Liver (tissue), 9 donors: ENCODE data around the gene EGFLAM. TPM values are rescaled to one million over a fixed set of nuclear protein-coding genes. Genes with fewer than 3 reads are reported as not detected.

Experiments
- DNase-seq: peaks from one replicate; pipeline ENCODE4 v3.0.0-alpha.2; 2017; ENCODE audit warnings: low spot score
- H3K27ac ChIP-seq, 2 donors: one replicate each; pipeline ENCODE4 v1.7.0; 2013; ENCODE audit warnings: inconsistent platforms in 2 of 2, low read length in 2 of 2, control low read depth in 1 of 2, low read depth in 1 of 2, mild to moderate bottlenecking in 1 of 2
- H3K27me3 ChIP-seq, 4 donors: one replicate each; pipeline versions ENCODE4 v1.6.1 to v1.7.0; 2013; ENCODE audit warnings: low read length in 3 of 4, inconsistent platforms in 1 of 4, mild to moderate bottlenecking in 1 of 4, moderate library complexity in 1 of 4; ENCODE audit not compliant: control insufficient read depth in 4 of 4, insufficient read depth in 4 of 4
- H3K36me3 ChIP-seq, 4 donors: one replicate each; pipeline versions ENCODE4 v1.6.1 to v1.7.0; 2013; ENCODE audit warnings: low read length in 3 of 4, mild to moderate bottlenecking in 3 of 4, low read depth in 1 of 4, moderate library complexity in 1 of 4; ENCODE audit not compliant: control insufficient read depth in 4 of 4, insufficient read depth in 3 of 4
- H3K4me1 ChIP-seq, 4 donors: one replicate each; pipeline versions ENCODE4 v1.6.1 to v1.7.0; 2013; ENCODE audit warnings: low read length in 3 of 4, mild to moderate bottlenecking in 3 of 4, moderate library complexity in 1 of 4; ENCODE audit not compliant: control insufficient read depth in 4 of 4, insufficient read depth in 4 of 4
- H3K4me3 ChIP-seq, 3 donors: one replicate each; pipeline versions ENCODE4 v1.6.1 to v1.7.0; 2013; ENCODE audit warnings: low read length in 3 of 3, control low read depth in 1 of 3, low read depth in 1 of 3, mild to moderate bottlenecking in 1 of 3
- H3K9ac ChIP-seq, 2 donors: one replicate each; pipeline ENCODE4 v1.7.0; 2013; ENCODE audit warnings: low read length in 2 of 2, mild to moderate bottlenecking in 2 of 2, moderate library complexity in 2 of 2, control low read depth in 1 of 2, low read depth in 1 of 2
- H3K9me3 ChIP-seq, 4 donors: one replicate each; pipeline versions ENCODE4 v1.6.1 to v1.7.0; 2013; ENCODE audit warnings: low read length in 3 of 4; ENCODE audit not compliant: control insufficient read depth in 4 of 4
- ATF3 ChIP-seq: IDR thresholded peaks from 2 replicates; pipeline ENCODE4 v1.6.1; 2016; ENCODE audit warnings: antibody characterized with exemption
- FOXA1 ChIP-seq: IDR thresholded peaks from 2 replicates; pipeline ENCODE4 v1.6.1; 2016; ENCODE audit warnings: antibody characterized with exemption
- FOXA2 ChIP-seq: IDR thresholded peaks from 2 replicates; pipeline ENCODE4 v1.6.1; 2016; ENCODE audit warnings: antibody characterized with exemption
- HNF4A ChIP-seq, 2 donors: conservative IDR thresholded peaks; 2 replicates each; pipeline ENCODE4 v1.6.1; 2016; ENCODE audit warnings: antibody characterized with exemption in 2 of 2, mild to moderate bottlenecking in 2 of 2
- HNF4G ChIP-seq: IDR thresholded peaks from 2 replicates; pipeline ENCODE4 v1.6.1; 2016; ENCODE audit warnings: antibody characterized with exemption
- JUND ChIP-seq, 2 donors: IDR thresholded peaks; 2 replicates each; pipeline ENCODE4 v1.6.1; 2016; ENCODE audit warnings: antibody characterized with exemption in 2 of 2
- NR2F2 ChIP-seq: IDR thresholded peaks from 2 replicates; pipeline ENCODE4 v1.6.1; 2016; ENCODE audit warnings: antibody characterized with exemption
- REST ChIP-seq: IDR thresholded peaks from 2 replicates; pipeline ENCODE4 v1.6.1; 2016; ENCODE audit warnings: antibody characterized with exemption, mild to moderate bottlenecking
- RXRA ChIP-seq, 2 donors: IDR thresholded peaks; 2 replicates each; pipeline ENCODE4 v1.6.1; 2017 to 2018; ENCODE audit warnings: antibody characterized with exemption in 2 of 2, mild to moderate bottlenecking in 1 of 2
- SP1 ChIP-seq: IDR thresholded peaks from 2 replicates; pipeline ENCODE4 v1.6.1; 2018; ENCODE audit warnings: antibody characterized with exemption, mild to moderate bottlenecking
- TAF1 ChIP-seq: conservative IDR thresholded peaks from 2 replicates; pipeline ENCODE4 v1.6.1; 2016; ENCODE audit warnings: antibody characterized with exemption, mild to moderate bottlenecking
- ZBTB33 ChIP-seq: IDR thresholded peaks from 2 replicates; pipeline ENCODE4 v1.6.1; 2016; ENCODE audit warnings: antibody characterized with exemption
- WGBS: extraction: QIAGEN DNeasy Blood & Tissue Kit; methylation state at CpG from one replicate; pipeline ENCODE4 v1.1.7; 2013; 5-methylcytosine and 5-hydroxymethylcytosine counted together
- polyA plus RNA-seq, 2 donors: library from polyadenylated mRNA; stranded (reverse) in 1 of 2; unstranded in 1 of 2; fragments of 200-250 nt in 1 of 2; fragments of >200 nt in 1 of 2; fragmentation: Nextera tagmentation in 1 of 2; extraction: Ambion mirVana in 1 of 2; gene quantifications; one replicate each; pipeline versions ENCODE4 v1.2.1 to v1.2.3, GENCODE V29; 2013 to 2015
- total RNA-seq, 2 donors: library from RNA; depleted of rRNA; stranded (reverse); fragments of >200 nt; gene quantifications; one replicate each; pipeline ENCODE4 v1.2.3, GENCODE V29; 2014
- donor health status: healthy.
- donor health status: healthy.
- donor health status: healthy.
- donor health status: healthy.
- donor health status: healthy.

EGFLAM gene
- total and polyA plus RNA-seq, 4 donors = 1.1 to 4.9 (median 1.9) TPM

GRCh38 chr5:38466424-38467189 is 208.2 kb downstream of the EGFLAM start:
- no peak for DNase-seq
- TF ChIP-seq JUND (IDR thresholded peaks at IDR 0.05) (no peak), NR2F2 (peak; percentile 98), HNF4A (conservative IDR thresholded peaks at IDR 0.05) (no peak), SP1 (peak; percentile 77), ATF3 (peak; percentile 47), FOXA2 (no peak), HNF4G (no peak), FOXA1 (no peak), ZBTB33 (no peak), RXRA (IDR thresholded peaks at IDR 0.05) (peak in 1 of 2 donors; percentile 79), TAF1 (no peak)
- Histone ChIP-seq H3K27me3 (peaks cover 0 to 3% (median 0%) of the 10 kb centered on the region in 4 donors), H3K9me3 (no peaks in the 10 kb centered on the region), H3K4me1 (peaks cover 0 to 8% (median 5%) of the 10 kb centered on the region in 4 donors), H3K9ac (no peak overlapping the region), H3K36me3 (no peaks in the 10 kb centered on the region), H3K4me3 (no peak overlapping the region), H3K27ac (peak overlapping the region; percentile 65 to 76)
- 78% methylated on average over 24 of the region's 24 CpGs for WGBS

GRCh38 chr5:38467353-38468040 is 209.1 kb downstream of the EGFLAM start:
- no peaks in the 10 kb centered on the region for H3K9me3 ChIP-seq
- H3K36me3 ChIP-seq = no peaks in the 10 kb centered on the region
- no peak for DNase-seq
- H3K4me1 ChIP-seq = peaks cover 0 to 8% (median 5%) of the 10 kb centered on the region in 4 donors
- H3K9ac ChIP-seq = no peak overlapping the region
- peak; percentile 88 for TF ChIP-seq NR2F2
- no peak for TF ChIP-seq REST
- TF ChIP-seq HNF4A (conservative IDR thresholded peaks at IDR 0.05) = no peak
- peak; percentile 52 for TF ChIP-seq SP1
- peak; percentile 27 to 35 for TF ChIP-seq RXRA (IDR thresholded peaks at IDR 0.05)
- no peak for TF ChIP-seq ZBTB33
- TF ChIP-seq HNF4G = no peak
- no peak for TF ChIP-seq FOXA2
- H3K4me3 ChIP-seq = no peak overlapping the region
- 62% methylated on average over 22 of the region's 22 CpGs for WGBS
- H3K27me3 ChIP-seq = peaks cover 0 to 3% (median 0%) of the 10 kb centered on the region in 4 donors
- H3K27ac ChIP-seq = peak overlapping the region; percentile 65 to 76
